OCI-LY1 (cell line): ENCODE results near the gene TSR1.

Source experiments
- H2AFZ ChIP-seq: fragments of 200-600 bp; sonication (generic), shearing (Covaris generic); 2 replicates; pipeline ENCODE4 v1.6.0; 2014; ENCODE audit warnings: antibody characterized with exemption, mild to moderate bottlenecking, low read length
- H3F3A ChIP-seq: fragments of 200-600 bp; sonication (generic), shearing (Covaris generic); 2 replicates; pipeline ENCODE4 v1.6.0; 2014; ENCODE audit warnings: mild to moderate bottlenecking, antibody characterized with exemption, low read length, moderate library complexity; ENCODE audit not compliant: insufficient read depth
- H3K27ac ChIP-seq: fragments of 200-600 bp; sonication (generic); 2 replicates; pipeline ENCODE4 v1.5.1; 2014; ENCODE audit warnings: low read length, mixed run types, mild to moderate bottlenecking, low read depth; ENCODE audit not compliant: poor library complexity, severe bottlenecking
- H3K27me3 ChIP-seq: fragments of 200-600 bp; sonication (generic); 2 replicates; pipeline ENCODE4 v1.6.0; 2014; ENCODE audit warnings: antibody characterized with exemption, mild to moderate bottlenecking, low read length, moderate library complexity; ENCODE audit not compliant: insufficient read depth
- H3K36me3 ChIP-seq: fragments of 200-600 bp; sonication (generic); 2 replicates; pipeline ENCODE4 v1.6.1; 2014; ENCODE audit warnings: mild to moderate bottlenecking, antibody characterized with exemption, low read length, moderate library complexity, mixed read lengths; ENCODE audit not compliant: insufficient read depth
- H3K4me1 ChIP-seq: fragments of 200-600 bp; sonication (generic); 2 replicates; pipeline ENCODE4 v1.5.1; 2014; ENCODE audit warnings: mild to moderate bottlenecking, low read length, moderate library complexity; ENCODE audit not compliant: insufficient read depth, severe bottlenecking
- H3K4me2 ChIP-seq: fragments of 200-600 bp; sonication (generic), shearing (Covaris generic); 2 replicates; pipeline ENCODE4 v1.6.1; 2014; ENCODE audit warnings: low read length
- H3K4me3 ChIP-seq: fragments of 200-600 bp; sonication (generic); 2 replicates; pipeline ENCODE4 v1.5.1; 2014; ENCODE audit warnings: low read length, low read depth, mild to moderate bottlenecking, mixed read lengths; ENCODE audit not compliant: poor library complexity, severe bottlenecking
- H3K79me2 ChIP-seq: fragments of 200-600 bp; shearing (Covaris generic); 2 replicates; pipeline ENCODE4 v1.6.1; 2016; ENCODE audit warnings: mixed run types, low read length, mixed read lengths; ENCODE audit not compliant: insufficient read depth
- H3K9ac ChIP-seq: fragments of 200-600 bp; sonication (generic), shearing (Covaris generic); 2 replicates; pipeline ENCODE4 v1.6.1; 2014; ENCODE audit warnings: mild to moderate bottlenecking, low read length, mixed read lengths
- H3K9me2 ChIP-seq: fragments of 200-600 bp; sonication (generic), shearing (Covaris generic); 2 replicates; pipeline ENCODE4 v1.6.1; 2014; ENCODE audit warnings: low read depth, mild to moderate bottlenecking, low read length, mixed read lengths
- H3K9me3 ChIP-seq: fragments of 200-600 bp; shearing (Covaris generic); 2 replicates; pipeline ENCODE4 v1.6.1; 2014; ENCODE audit warnings: low read length, mixed read lengths
- H4K20me1 ChIP-seq: fragments of 200-600 bp; sonication (generic), shearing (Covaris generic); 2 replicates; pipeline ENCODE4 v1.6.0; 2016; ENCODE audit warnings: mild to moderate bottlenecking, low read length; ENCODE audit not compliant: insufficient read depth
- CTCF ChIP-seq: fragments of 200-600 bp; sonication (generic), shearing (Covaris generic); IDR thresholded peaks from 2 replicates; pipeline ENCODE4 v1.5.1; 2017; ENCODE audit warnings: mild to moderate bottlenecking, antibody characterized with exemption, low read length, moderate library complexity, mixed read lengths
- EZH2 ChIP-seq: fragments of 200-600 bp; sonication (generic), shearing (Covaris generic); IDR thresholded peaks from 2 replicates; pipeline ENCODE4 v1.8.0; 2017; ENCODE audit warnings: borderline replicate concordance, mixed run types, mild to moderate bottlenecking, antibody characterized with exemption, low read length, moderate library complexity, mixed read lengths

TSR1 gene

GRCh38 chr17:2292100-2292499 is 44.2 kb downstream of the TSR1 start:
- Histone ChIP-seq H3K4me2 (no peak overlapping the region), H3K27me3 (no peaks in the 10 kb centered on the region), H3K9me3 (no peaks in the 10 kb centered on the region), H3K79me2 (no peaks in the 10 kb centered on the region), H3F3A (no peaks in the 10 kb centered on the region), H3K27ac (no peak overlapping the region), H3K9me2 (no peaks in the 10 kb centered on the region), H3K9ac (no peak overlapping the region), H4K20me1 (no peaks in the 10 kb centered on the region; the same call in 1 of the 2 replicates), H3K4me1 (peaks cover 7% of the 10 kb centered on the region), H3K36me3 (peaks cover 83% of the 10 kb centered on the region), H2AFZ (no peak overlapping the region), H3K4me3 (no peak overlapping the region)
- no peak for TF ChIP-seq CTCF
- TF ChIP-seq EZH2: no peak

DNA sequence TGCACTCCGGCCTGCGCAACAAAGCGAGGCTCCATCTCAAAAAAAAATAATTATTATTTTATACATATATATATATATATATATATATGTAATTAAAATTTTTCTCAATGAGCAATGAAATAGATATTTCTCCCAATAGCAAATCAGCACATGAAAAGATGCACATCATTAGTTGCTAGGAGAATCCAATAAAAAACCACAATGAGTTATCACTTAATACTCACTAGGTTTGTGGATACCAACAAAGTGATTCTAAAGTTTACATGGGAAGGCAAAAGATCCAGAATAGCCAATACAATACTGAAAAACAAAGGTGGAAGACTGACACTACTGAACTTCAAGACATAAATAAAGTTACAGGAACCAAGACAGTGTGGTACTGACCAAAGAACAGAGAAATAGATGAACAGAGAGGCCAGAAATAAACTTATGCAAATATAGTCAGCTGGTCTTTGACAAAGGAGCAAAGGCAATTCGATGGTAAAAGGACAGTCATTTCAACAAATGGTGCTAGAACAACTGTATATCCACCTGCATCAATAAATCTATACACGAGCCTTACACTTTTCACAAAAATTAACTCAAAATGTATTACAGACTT is 46.3 kb downstream of the TSR1 start:
- Histone ChIP-seq H3K27ac (no peak overlapping the region), H3K4me3 (no peak overlapping the region), H3K9ac (no peak overlapping the region), H3K36me3 (peaks cover 71% of the 10 kb centered on the region), H3K79me2 (peaks cover 3% of the 10 kb centered on the region; the same call in 1 of the 2 replicates), H3K4me1 (peaks cover 7% of the 10 kb centered on the region), H3K9me2 (no peaks in the 10 kb centered on the region), H3F3A (no peaks in the 10 kb centered on the region), H2AFZ (no peak overlapping the region), H4K20me1 (no peaks in the 10 kb centered on the region; the same call in 1 of the 2 replicates), H3K9me3 (no peaks in the 10 kb centered on the region), H3K4me2 (no peak overlapping the region), H3K27me3 (no peaks in the 10 kb centered on the region)
- no peak for TF ChIP-seq EZH2
- TF ChIP-seq CTCF: no peak

DNA sequence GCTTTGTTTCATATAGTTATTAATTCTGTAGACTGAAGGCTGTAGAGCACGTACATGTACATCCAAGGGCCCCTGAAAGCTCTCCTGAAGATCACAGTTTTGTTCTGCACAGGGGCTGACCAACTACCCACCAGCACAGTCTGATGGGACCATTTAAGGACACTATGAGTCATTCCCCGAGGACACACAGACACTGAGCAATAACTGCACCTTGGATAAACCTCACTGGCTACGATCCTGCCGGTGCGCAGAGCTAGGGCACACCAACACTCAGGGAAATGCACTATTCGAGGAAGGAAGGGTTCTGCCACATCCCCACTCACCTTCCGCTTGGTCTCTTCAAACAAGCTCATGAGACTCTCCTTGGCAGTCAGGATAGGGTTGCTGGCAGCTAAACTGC is 53.0 kb downstream of the TSR1 start:
- Histone ChIP-seq H3F3A (no peaks in the 10 kb centered on the region), H2AFZ (no peak overlapping the region), H3K9me3 (no peaks in the 10 kb centered on the region), H3K9ac (no peak overlapping the region), H3K9me2 (no peaks in the 10 kb centered on the region), H3K4me3 (no peak overlapping the region), H3K27ac (no peak overlapping the region), H3K27me3 (no peaks in the 10 kb centered on the region), H4K20me1 (no peaks in the 10 kb centered on the region), H3K36me3 (peaks cover 59% of the 10 kb centered on the region), H3K4me2 (no peak overlapping the region), H3K4me1 (no peaks in the 10 kb centered on the region), H3K79me2 (peaks cover 4% of the 10 kb centered on the region; the same call in 1 of the 2 replicates)
- TF ChIP-seq CTCF (no peak), EZH2 (no peak)
